Keratinocyte (primary cell): ENCODE measurements around the gene OGG1. TPM values are rescaled to one million over a fixed set of nuclear protein-coding genes. Genes with fewer than 3 reads are reported as not detected.

Experiments used
- DNase-seq: peaks from one replicate; pipeline ENCODE4 v3.0.0-alpha.2; 2011; ENCODE audit warnings: low read depth, missing footprints, low spot score
- FAIRE-seq: peaks from 2 replicates; lab custom pipeline; 2011; peaks lifted over from hg19 to GRCh38; lab: Jason Lieb, UNC
- H2AFZ ChIP-seq: 2 replicates; pipeline ENCODE4 v1.6.0; 2012; ENCODE audit warnings: low read length, control low read depth, inconsistent platforms; ENCODE audit not compliant: control insufficient read depth
- H3K27ac ChIP-seq: 2 replicates; pipeline ENCODE4 v1.5.1; 2011; ENCODE audit warnings: low read length; ENCODE audit not compliant: control insufficient read depth, insufficient read depth
- H3K27me3 ChIP-seq: 3 replicates; pipeline ENCODE4 v1.6.0; 2011; ENCODE audit warnings: low read length; ENCODE audit not compliant: control insufficient read depth, insufficient read depth; ENCODE audit errors: extremely low read depth
- H3K36me3 ChIP-seq, 2 experiments: 2 replicates in 1 of 2; 3 replicates in 1 of 2; pipeline ENCODE4 v1.5.1; 2011; ENCODE audit warnings: low read length in 2 of 2, mild to moderate bottlenecking in 1 of 2; ENCODE audit not compliant: control insufficient read depth in 2 of 2, insufficient read depth in 2 of 2; ENCODE audit errors: extremely low read depth in 1 of 2
- H3K4me1 ChIP-seq: 3 replicates; pipeline ENCODE4 v1.5.1; 2011; ENCODE audit warnings: low read length; ENCODE audit not compliant: control insufficient read depth, insufficient read depth; ENCODE audit errors: extremely low read depth
- H3K4me2 ChIP-seq: 3 replicates; pipeline ENCODE4 v1.6.0; 2011; ENCODE audit warnings: low read depth, low read length; ENCODE audit not compliant: control insufficient read depth, insufficient read depth; ENCODE audit errors: extremely low read depth
- H3K4me3 ChIP-seq, 3 experiments: fragments of 200-600 bp in 1 of 3; sonication (generic) in 1 of 3; 2 replicates in 2 of 3; 3 replicates in 1 of 3; pipeline ENCODE4 v1.5.1; 2011 to 2016; ENCODE audit warnings: low read length in 3 of 3, mild to moderate bottlenecking in 3 of 3, control low read depth in 2 of 3, inconsistent platforms in 1 of 3, low read depth in 1 of 3, mixed read lengths in 1 of 3, mixed run types in 1 of 3, moderate library complexity in 1 of 3; ENCODE audit not compliant: control insufficient read depth in 2 of 3, insufficient read depth in 2 of 3; ENCODE audit errors: extremely low read depth in 1 of 3
- H3K79me2 ChIP-seq: 2 replicates; pipeline ENCODE4 v1.6.0; 2012; ENCODE audit warnings: low read length; ENCODE audit not compliant: control insufficient read depth, insufficient read depth
- H3K9ac ChIP-seq: 3 replicates; pipeline ENCODE4 v1.6.0; 2011; ENCODE audit warnings: low read length; ENCODE audit not compliant: control insufficient read depth, insufficient read depth; ENCODE audit errors: extremely low read depth
- H3K9me1 ChIP-seq: 3 replicates; pipeline ENCODE4 v1.6.0; 2011; ENCODE audit warnings: low read length; ENCODE audit not compliant: control insufficient read depth, insufficient read depth; ENCODE audit errors: extremely low read depth
- H3K9me3 ChIP-seq: 2 replicates; pipeline ENCODE4 v1.5.1; 2012; ENCODE audit warnings: low read depth, low read length; ENCODE audit not compliant: control insufficient read depth
- H4K20me1 ChIP-seq: 3 replicates; pipeline ENCODE4 v1.6.0; 2011; ENCODE audit warnings: low read length; ENCODE audit not compliant: control insufficient read depth, insufficient read depth; ENCODE audit errors: extremely low read depth
- CTCF ChIP-seq, 3 experiments: IDR thresholded peaks in 1 of 3; conservative IDR thresholded peaks in 1 of 3; optimal IDR thresholded peaks in 1 of 3; 2 replicates in 2 of 3; 3 replicates in 1 of 3; pipeline versions ENCODE3 to v1.5.1; 2011; ENCODE audit warnings: low read length in 3 of 3, mild to moderate bottlenecking in 3 of 3, moderate library complexity in 2 of 3, control low read depth in 1 of 3, inconsistent platforms in 1 of 3; ENCODE audit not compliant: insufficient read depth in 2 of 3; ENCODE audit errors: extremely low read depth in 1 of 3
- EZH2 ChIP-seq: IDR thresholded peaks from one replicate; pipeline ENCODE4 v1.6.1; 2012; ENCODE audit warnings: inconsistent platforms, mild to moderate bottlenecking, low read length, moderate library complexity
- dilution Hi-C: fragments of 300-500 bp; cut with MboI; formaldehyde crosslinking; loops from one replicate; pipeline ENCODE4 v1.7.0; 2020; ENCODE audit warnings: low sequenced_read_pairs; ENCODE audit not compliant: extremely low pct_ligation_motif_present
- polyA plus RNA-seq, 5 experiments: library from polyadenylated mRNA; depleted of rRNA in 3 of 5; stranded (reverse) in 3 of 5; stranded (forward) in 1 of 5; unstranded in 1 of 5; fragments of >200 nt; gene quantifications; 1 replicate in 1 of 5; 2 replicates in 3 of 5; 3 replicates in 1 of 5; pipeline versions ENCODE4 v1.2.1 to v1.2.3, GENCODE V29; 2011 to 2012; ENCODE audit warnings: missing spikeins in 2 of 5, low read depth in 1 of 5, low replicate concordance in 1 of 5

The OGG1 gene
- polyA plus RNA-seq, 1 donor (not counting 4 experiments of a cell fraction or from before 2014, with no cell fraction given) = 17.5 TPM

GRCh38 chr3:9749296-9749644 lies 482 bp upstream of the OGG1 start:
- Histone ChIP-seq H3K4me3 (peak overlapping the region; percentile 55 to 85 (median 82)), H3K9ac (peak overlapping the region; percentile 73), H3K4me1 (peaks cover 15% of the 10 kb centered on the region), H2AFZ (peak overlapping the region; percentile 94), H4K20me1 (no peaks in the 10 kb centered on the region), H3K27me3 (no peaks in the 10 kb centered on the region), H3K27ac (peak overlapping the region; percentile 61), H3K79me2 (peaks cover 4% of the 10 kb centered on the region), H3K36me3 (peaks cover 22 to 30% of the 10 kb centered on the region in 2 experiments), H3K9me1 (no peaks in the 10 kb centered on the region), H3K9me3 (no peaks in the 10 kb centered on the region), H3K4me2 (peak overlapping the region; percentile 89)
- FAIRE-seq (no peak), DNase-seq (no peak)
- no peak for TF ChIP-seq EZH2
- TF ChIP-seq CTCF (optimal IDR thresholded peaks at IDR 0.05 in 1 of 3, IDR thresholded peaks at IDR 0.05 in 1 of 3, conservative IDR thresholded peaks at IDR 0.05 in 1 of 3; ENCODE audit: extremely low read depth in 1 of 3, insufficient read depth in 2 of 3, low read length in 3 of 3) = no peak
- dilution Hi-C loops = no loop called here

GRCh38 chr3:9750556-9751411 lies 1.0 kb downstream of the OGG1 start:
- Histone ChIP-seq H3K4me1 (peaks cover 30% of the 10 kb centered on the region), H3K36me3 (peaks cover 10 to 22% of the 10 kb centered on the region in 2 experiments), H3K4me2 (peak overlapping the region; percentile 89), H3K79me2 (peaks cover 4% of the 10 kb centered on the region), H4K20me1 (no peaks in the 10 kb centered on the region), H2AFZ (peak overlapping the region; percentile 91), H3K4me3 (peak overlapping the region; percentile 55 to 85 (median 82)), H3K27me3 (no peaks in the 10 kb centered on the region), H3K9me3 (no peaks in the 10 kb centered on the region), H3K9ac (peak overlapping the region; percentile 73), H3K9me1 (no peaks in the 10 kb centered on the region), H3K27ac (peak overlapping the region; percentile 58)
- dilution Hi-C loops = no loop called here
- DNase-seq = no peak
- FAIRE-seq = no peak
- TF ChIP-seq EZH2 (no peak), CTCF (optimal IDR thresholded peaks at IDR 0.05 in 1 of 3, IDR thresholded peaks at IDR 0.05 in 1 of 3, conservative IDR thresholded peaks at IDR 0.05 in 1 of 3; ENCODE audit: extremely low read depth in 1 of 3, insufficient read depth in 2 of 3, low read length in 3 of 3) (no peak)
